OCI-LY3 (cell line): ENCODE results near the gene TP53I11.

ENCODE experiments used
- CTCF ChIP-seq: fragments of 200-600, 300-600 bp; sonication (generic); IDR thresholded peaks from 2 replicates; pipeline ENCODE4 v1.5.1; 2014; ENCODE audit warnings: antibody characterized with exemption, low read length, low read depth
- EZH2phosphoT487 ChIP-seq: fragments of 200-600 bp; shearing (Covaris generic); IDR thresholded peaks from 2 replicates; pipeline ENCODE4 v1.6.1; 2018; ENCODE audit warnings: antibody characterized with exemption, mixed run types, low read depth

GRCh38 chr11:44950031-44950624 is 555 bp downstream of the TP53I11 start:
- TF ChIP-seq CTCF (no peak), EZH2phosphoT487 (no peak)
